ENCODE measurements around the gene ITLN2. TPM values are rescaled to one million over a fixed set of nuclear protein-coding genes. Genes with fewer than 3 reads are reported as not detected.
"Not testable (repeated sequence)": the region's sequence is repeated elsewhere in the genome, so short reads cannot be mapped to it uniquely, and the experiment has no call there.

Gene ITLN2
- polyA plus RNA-seq, 5 donors, result 0.22 TPM; not detected in 4

DNA sequence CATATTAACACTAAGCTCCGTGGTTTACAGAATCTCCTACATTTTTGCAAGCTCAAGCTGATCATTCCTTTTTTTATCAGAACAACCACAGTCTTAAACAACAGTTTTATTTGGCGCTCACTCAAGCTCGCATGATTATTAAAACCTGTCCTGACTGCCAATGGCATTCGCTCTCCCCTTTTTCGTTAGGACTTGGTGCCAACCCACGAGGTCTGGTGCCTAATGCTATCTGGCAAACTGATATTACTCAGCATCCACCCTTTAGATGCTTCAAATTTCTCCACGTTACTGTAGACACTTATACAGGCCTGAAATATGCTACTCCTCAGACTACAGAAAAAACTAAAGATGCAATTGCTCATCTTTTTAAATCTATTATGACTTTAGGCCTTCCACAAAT is 46.6 kb downstream of the ITLN2 start:
- no peak for DNase-seq

DNA sequence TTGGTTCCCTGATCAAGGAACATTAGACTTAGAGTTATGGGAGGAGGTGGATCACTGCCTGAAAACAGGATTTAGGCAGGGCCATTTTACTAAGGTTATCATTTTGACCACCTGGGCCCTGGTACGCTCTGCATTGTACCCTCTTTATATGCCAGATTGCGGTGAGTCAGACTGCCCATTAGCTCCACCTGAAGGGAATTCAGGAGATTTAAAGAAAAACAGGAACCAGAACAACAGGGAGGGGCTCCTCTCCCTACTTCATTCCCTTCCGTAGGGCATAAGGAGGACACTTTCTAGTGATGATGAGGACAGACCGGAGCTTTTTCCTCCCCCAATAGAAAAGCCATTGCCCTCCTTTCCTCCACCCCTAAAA is 49.0 kb downstream of the ITLN2 start:
- DNase-seq, result no peak

DNA sequence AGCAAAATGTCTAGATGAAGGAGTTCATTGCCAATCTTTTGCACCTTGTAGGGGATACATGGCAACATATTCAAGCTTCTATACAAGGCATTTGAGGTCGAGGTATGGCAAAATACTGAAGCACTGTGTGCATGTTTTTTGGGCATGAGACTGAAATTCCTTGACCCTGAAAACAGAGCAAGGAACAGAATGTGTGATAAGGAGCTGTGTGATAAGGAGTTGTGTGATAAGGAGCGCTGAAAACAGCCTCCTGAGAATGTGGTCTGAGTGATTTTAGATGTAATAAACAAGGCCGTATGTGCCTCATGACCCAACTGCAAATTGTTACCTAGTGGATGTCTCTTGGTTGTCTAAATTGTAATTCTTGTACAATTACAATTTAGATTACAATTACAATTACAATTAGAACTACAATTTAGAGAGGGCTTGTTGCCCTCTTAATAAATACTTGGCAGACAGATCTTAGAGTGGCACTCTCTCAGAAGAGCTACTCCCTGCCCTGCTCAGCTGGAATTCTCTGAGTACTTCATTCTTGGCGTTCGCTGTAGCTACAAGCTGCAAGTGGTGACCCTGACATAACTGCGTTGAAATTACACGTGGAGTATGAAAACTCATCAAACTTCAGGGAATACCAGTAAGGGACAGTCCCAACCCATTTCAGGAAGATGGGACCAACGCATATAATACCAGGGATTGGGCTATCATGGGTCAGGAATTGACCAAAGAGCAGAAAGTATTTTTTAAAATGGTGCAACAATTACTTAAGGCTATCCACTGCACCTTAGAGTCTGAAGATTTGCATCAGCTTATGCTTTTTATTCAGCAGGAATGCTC is 49.6 kb downstream of the ITLN2 start:
- no peak for DNase-seq

DNA sequence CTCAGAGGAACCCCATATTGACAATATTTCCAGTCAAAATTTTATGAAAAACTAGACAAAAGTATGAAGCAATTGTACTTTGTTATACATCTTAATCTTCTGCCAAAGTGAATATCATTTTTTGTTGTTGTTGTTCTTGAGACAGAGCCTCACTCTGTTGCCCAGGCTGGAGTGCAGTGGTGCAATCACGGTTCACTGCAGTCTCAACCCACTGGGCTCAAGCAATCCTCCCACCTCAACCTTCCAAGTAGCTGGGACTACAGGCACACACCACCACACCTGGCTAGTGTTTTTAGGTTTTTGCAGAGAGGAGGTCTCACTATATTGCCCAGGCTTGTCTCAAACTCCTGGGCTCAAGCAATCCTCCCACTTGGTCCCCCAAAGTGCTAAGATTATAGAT is 52.4 kb downstream of the ITLN2 start:
- not testable (repeated sequence) for DNase-seq

DNA sequence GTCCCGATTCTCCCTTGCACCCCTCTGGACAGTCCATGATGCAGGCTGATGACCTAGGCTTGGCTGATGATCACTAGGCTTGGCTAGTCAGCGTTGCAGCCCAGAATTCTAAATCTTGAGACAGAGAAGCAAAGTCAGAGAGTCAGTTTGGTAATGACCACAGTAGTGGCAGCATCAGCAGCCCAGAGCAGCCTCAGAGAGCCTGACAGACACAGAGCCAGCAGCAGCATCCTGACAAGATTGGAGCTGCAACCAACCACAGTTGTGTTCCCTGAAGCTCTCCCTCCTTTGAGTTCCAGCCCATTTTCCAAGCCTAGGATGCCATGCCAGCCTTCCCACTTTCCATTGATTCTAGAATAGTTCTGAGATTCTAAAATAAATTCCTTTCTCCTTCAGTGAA is 52.8 kb downstream of the ITLN2 start:
- DNase-seq, result no peak

DNA sequence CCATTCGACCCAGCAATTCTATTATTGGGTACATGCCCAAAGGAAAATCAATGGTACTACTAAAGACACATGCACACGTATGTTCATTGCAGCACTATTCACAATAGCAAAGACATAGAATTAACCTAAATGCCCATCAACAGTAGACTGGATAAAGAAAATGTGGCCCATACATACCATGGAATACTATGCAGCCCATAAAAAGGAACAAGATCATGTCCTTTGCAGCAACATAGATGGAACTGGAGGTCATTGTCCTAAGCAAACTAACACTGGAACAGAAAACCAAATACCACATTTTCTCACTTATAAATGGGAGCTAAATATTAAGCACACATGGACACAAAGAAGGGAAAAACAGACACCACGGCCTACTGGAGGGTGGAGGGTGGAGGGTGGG is 53.9 kb downstream of the ITLN2 start:
- DNase-seq, result not testable (repeated sequence)

Other genes starting within 250 kb of the ITLN2 start
- 10 to 100 TPM in 1 of 5 donors, 1 to 10 TPM in 4; 5.5 to 10.9 (median 6.1) TPM for gene CD48, start 243.0 kb downstream of the ITLN2 start, polyA plus RNA-seq (ENCODE audit: insufficient read depth in 1 of 5, insufficient read length in 5 of 5, low replicate concordance in 1 of 5)
- gene SLAMF7, start 215.6 kb downstream of the ITLN2 start, polyA plus RNA-seq (ENCODE audit: insufficient read depth in 1 of 5, insufficient read length in 5 of 5, low replicate concordance in 1 of 5), result 1 to 10 TPM in 3 of 5 donors, under 1 TPM in 2; 0.49 to 2.2 (median 1.3) TPM
- gene LY9, start 158.6 kb downstream of the ITLN2 start, polyA plus RNA-seq (ENCODE audit: insufficient read depth in 1 of 5, insufficient read length in 5 of 5, low replicate concordance in 1 of 5), result under 1 TPM; 0.18 to 0.56 (median 0.44) TPM
- under 1 TPM; 0.28 to 0.97 (median 0.71) TPM for gene CD244, start 91.9 kb downstream of the ITLN2 start, polyA plus RNA-seq (ENCODE audit: insufficient read depth in 1 of 5, insufficient read length in 5 of 5, low replicate concordance in 1 of 5)
- 1 to 10 TPM in 2 of 5 donors, under 1 TPM in 3; 0.38 to 1.6 (median 0.74) TPM for gene ITLN1, start 69.6 kb downstream of the ITLN2 start, polyA plus RNA-seq (ENCODE audit: insufficient read depth in 1 of 5, insufficient read length in 5 of 5, low replicate concordance in 1 of 5)
- gene F11R, start 66.3 kb upstream of the ITLN2 start, polyA plus RNA-seq (ENCODE audit: insufficient read depth in 1 of 5, insufficient read length in 5 of 5, low replicate concordance in 1 of 5), result 100 to 1,000 TPM in 1 of 5 donors, 10 to 100 TPM in 4; 76.0 to 110 (median 86.2) TPM
- 10 to 100 TPM; 32.7 to 51.5 (median 49.5) TPM for gene TSTD1, start 84.2 kb upstream of the ITLN2 start, polyA plus RNA-seq (ENCODE audit: insufficient read depth in 1 of 5, insufficient read length in 5 of 5, low replicate concordance in 1 of 5)
- 10 to 100 TPM; 63.8 to 67.7 (median 64.3) TPM for gene USF1, start 91.2 kb upstream of the ITLN2 start, polyA plus RNA-seq (ENCODE audit: insufficient read depth in 1 of 5, insufficient read length in 5 of 5, low replicate concordance in 1 of 5)
- gene ARHGAP30, start 115.1 kb upstream of the ITLN2 start, polyA plus RNA-seq (ENCODE audit: insufficient read depth in 1 of 5, insufficient read length in 5 of 5, low replicate concordance in 1 of 5), result 1 to 10 TPM; 2.8 to 4.7 (median 3.9) TPM
- gene NECTIN4, start 134.7 kb upstream of the ITLN2 start, polyA plus RNA-seq (ENCODE audit: insufficient read depth in 1 of 5, insufficient read length in 5 of 5, low replicate concordance in 1 of 5), result 10 to 100 TPM in 2 of 5 donors, 1 to 10 TPM in 3; 7.3 to 11.9 (median 9.1) TPM
- 1 to 10 TPM; 3.8 to 8.0 (median 5.2) TPM for gene KLHDC9, start 143.6 kb upstream of the ITLN2 start, polyA plus RNA-seq (ENCODE audit: insufficient read depth in 1 of 5, insufficient read length in 5 of 5, low replicate concordance in 1 of 5)
- 10 to 100 TPM; 51.4 to 67.6 (median 53.5) TPM for gene PFDN2, start 163.2 kb upstream of the ITLN2 start, polyA plus RNA-seq (ENCODE audit: insufficient read depth in 1 of 5, insufficient read length in 5 of 5, low replicate concordance in 1 of 5)
- gene NIT1, start 163.3 kb upstream of the ITLN2 start, polyA plus RNA-seq (ENCODE audit: insufficient read depth in 1 of 5, insufficient read length in 5 of 5, low replicate concordance in 1 of 5), result 10 to 100 TPM; 40.9 to 46.1 (median 42.5) TPM
- gene DEDD, start 177.9 kb upstream of the ITLN2 start, polyA plus RNA-seq (ENCODE audit: insufficient read depth in 1 of 5, insufficient read length in 5 of 5, low replicate concordance in 1 of 5), result 10 to 100 TPM; 49.2 to 56.6 (median 50.4) TPM
- gene UFC1, start 199.2 kb upstream of the ITLN2 start, polyA plus RNA-seq (ENCODE audit: insufficient read depth in 1 of 5, insufficient read length in 5 of 5, low replicate concordance in 1 of 5), result 100 to 1,000 TPM; 147 to 175 (median 155) TPM
- 10 to 100 TPM; 42.7 to 56.3 (median 49.4) TPM for gene USP21, start 204.7 kb upstream of the ITLN2 start, polyA plus RNA-seq (ENCODE audit: insufficient read depth in 1 of 5, insufficient read length in 5 of 5, low replicate concordance in 1 of 5)
- 10 to 100 TPM; 39.9 to 59.3 (median 45.1) TPM for gene PPOX, start 211.6 kb upstream of the ITLN2 start, polyA plus RNA-seq (ENCODE audit: insufficient read depth in 1 of 5, insufficient read length in 5 of 5, low replicate concordance in 1 of 5)
- gene B4GALT3, start 222.7 kb upstream of the ITLN2 start, polyA plus RNA-seq (ENCODE audit: insufficient read depth in 1 of 5, insufficient read length in 5 of 5, low replicate concordance in 1 of 5), result 10 to 100 TPM; 31.7 to 48.1 (median 41.5) TPM
- gene ADAMTS4, start 244.2 kb upstream of the ITLN2 start, polyA plus RNA-seq (ENCODE audit: insufficient read depth in 1 of 5, insufficient read length in 5 of 5, low replicate concordance in 1 of 5), result 1 to 10 TPM; 1.8 to 2.8 (median 2.2) TPM
- 100 to 1,000 TPM; 146 to 165 (median 156) TPM for gene NDUFS2, start 247.6 kb upstream of the ITLN2 start, polyA plus RNA-seq (ENCODE audit: insufficient read depth in 1 of 5, insufficient read length in 5 of 5, low replicate concordance in 1 of 5)

All from right lung (tissue), 5 donors.